ENCODE measurements around the gene EYS. TPM values are rescaled to one million over a fixed set of nuclear protein-coding genes. Genes with fewer than 3 reads are reported as not detected.
A peak's percentile ranks its signal among the peaks of the same experiment; 100 is the strongest.

The EYS gene
- total RNA-seq, 1 experiment from 2014 or later, result 1.5 TPM

DNA sequence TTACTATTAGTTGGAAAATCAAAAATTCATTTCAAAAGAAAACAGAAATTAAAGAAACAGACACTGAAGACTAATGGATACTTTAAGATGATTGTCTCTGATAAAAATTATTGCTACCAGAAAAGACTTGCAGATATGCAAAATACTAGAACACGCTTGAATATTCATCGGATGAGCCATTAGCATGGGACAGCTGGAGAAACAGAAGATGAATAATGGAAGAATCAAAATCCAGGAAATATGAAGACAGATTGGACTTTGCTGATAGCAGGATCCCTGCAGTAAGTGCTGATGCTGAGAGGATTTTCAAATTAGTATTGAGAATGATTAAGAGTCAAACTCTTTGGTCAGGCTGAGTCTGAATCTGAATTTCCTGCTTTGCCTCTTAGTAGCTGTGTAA lies 169.4 kb downstream of the EYS start:
- no peaks in the 10 kb centered on the region for H3K4me1 Mint-ChIP-seq (ENCODE audit: insufficient read depth, unreplicated experiment)
- H3K27ac Mint-ChIP-seq (ENCODE audit: low read depth, unreplicated experiment), result no peak overlapping the region
- intact Hi-C loops (cut with micrococcal nuclease), result no loop called here
- no peaks in the 10 kb centered on the region for H3K36me3 Mint-ChIP-seq (ENCODE audit: insufficient read depth, unreplicated experiment)
- no peak for DNase-seq (ENCODE audit: unreplicated experiment)
- BruUV-seq (replicated peaks), result no TSS peak
- ChIA-PET CTCF (no interaction called here), POLR2A (no interaction called here)
- H3K27me3 Mint-ChIP-seq (ENCODE audit: insufficient read depth, unreplicated experiment), result no peaks in the 10 kb centered on the region
- H3K9me3 Mint-ChIP-seq (ENCODE audit: unreplicated experiment), result no peaks in the 10 kb centered on the region
- H3K4me3 Mint-ChIP-seq (ENCODE audit: unreplicated experiment), result no peak overlapping the region
- no peak for TF ChIP-seq CTCF (IDR thresholded peaks at IDR 0.05; ENCODE audit: unreplicated experiment)

- intact Hi-C loops (cut with micrococcal nuclease), result no loop called here
Measured at GRCh38 chr6:65531533-65531932, 175.5 kb downstream of the EYS start.

GRCh38 chr6:65524232-65524631 lies 182.8 kb downstream of the EYS start:
- Mint-ChIP-seq H3K4me3 (ENCODE audit: unreplicated experiment) (no peak overlapping the region), H3K36me3 (ENCODE audit: insufficient read depth, unreplicated experiment) (no peaks in the 10 kb centered on the region), H3K9me3 (ENCODE audit: unreplicated experiment) (no peaks in the 10 kb centered on the region), H3K4me1 (ENCODE audit: insufficient read depth, unreplicated experiment) (no peaks in the 10 kb centered on the region), H3K27ac (ENCODE audit: low read depth, unreplicated experiment) (no peak overlapping the region), H3K27me3 (ENCODE audit: insufficient read depth, unreplicated experiment) (no peaks in the 10 kb centered on the region)
- intact Hi-C loops (cut with micrococcal nuclease), result no loop called here
- BruUV-seq (replicated peaks), result no TSS peak
- TF ChIP-seq CTCF (IDR thresholded peaks at IDR 0.05; ENCODE audit: unreplicated experiment), result no peak
- DNase-seq (ENCODE audit: unreplicated experiment), result no peak
- ChIA-PET CTCF (no interaction called here), POLR2A (no interaction called here)

More at GRCh38 chr6:65531533-65531932, 175.5 kb downstream of the EYS start:
- BruUV-seq (replicated peaks), result no TSS peak
- H3K4me3 Mint-ChIP-seq (ENCODE audit: unreplicated experiment), result no peak overlapping the region
- no peaks in the 10 kb centered on the region for H3K36me3 Mint-ChIP-seq (ENCODE audit: insufficient read depth, unreplicated experiment)
- no peak overlapping the region for H3K27ac Mint-ChIP-seq (ENCODE audit: low read depth, unreplicated experiment)
- TF ChIP-seq CTCF (IDR thresholded peaks at IDR 0.05; ENCODE audit: unreplicated experiment), result no peak
- ChIA-PET POLR2A (no interaction called here), CTCF (no interaction called here)
- H3K9me3 Mint-ChIP-seq (ENCODE audit: unreplicated experiment), result no peaks in the 10 kb centered on the region
- DNase-seq (ENCODE audit: unreplicated experiment), result no peak
- H3K27me3 Mint-ChIP-seq (ENCODE audit: insufficient read depth, unreplicated experiment), result no peaks in the 10 kb centered on the region
- H3K4me1 Mint-ChIP-seq (ENCODE audit: insufficient read depth, unreplicated experiment), result no peaks in the 10 kb centered on the region

DNA sequence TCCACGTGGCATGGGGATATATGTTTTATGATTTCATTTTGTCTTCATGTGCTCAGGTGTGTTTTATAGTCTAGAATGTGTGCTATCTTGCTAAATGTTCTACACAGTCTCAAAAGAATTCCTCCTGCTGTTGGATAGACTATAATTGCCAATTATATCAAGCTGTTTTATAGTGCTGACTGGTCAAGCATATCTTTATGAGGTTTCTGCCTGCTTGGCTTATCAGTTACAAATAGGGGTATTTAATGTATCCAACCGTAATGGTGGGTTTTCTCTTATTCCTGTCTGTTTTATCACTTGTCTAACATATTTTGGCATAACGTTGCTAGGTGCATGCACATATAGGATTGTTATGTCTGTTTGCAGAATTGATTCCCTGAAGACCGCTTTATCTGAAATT lies 201.3 kb downstream of the EYS start:
- DNase-seq (ENCODE audit: unreplicated experiment), result no peak
- Mint-ChIP-seq H3K27me3 (ENCODE audit: insufficient read depth, unreplicated experiment) (no peaks in the 10 kb centered on the region), H3K4me3 (ENCODE audit: unreplicated experiment) (peak overlapping the region; percentile 19), H3K4me1 (ENCODE audit: insufficient read depth, unreplicated experiment) (peaks cover 11% of the 10 kb centered on the region), H3K9me3 (ENCODE audit: unreplicated experiment) (no peaks in the 10 kb centered on the region), H3K36me3 (ENCODE audit: insufficient read depth, unreplicated experiment) (no peaks in the 10 kb centered on the region), H3K27ac (ENCODE audit: low read depth, unreplicated experiment) (peak overlapping the region; percentile 52)
- no peak for TF ChIP-seq CTCF (IDR thresholded peaks at IDR 0.05; ENCODE audit: unreplicated experiment)
- intact Hi-C loops (cut with micrococcal nuclease), result no loop called here
- ChIA-PET CTCF (no interaction called here), POLR2A (no interaction called here)
- BruUV-seq (replicated peaks), result no TSS peak

Data from MCF 10A (cell line).